GM10248 (cell line): ENCODE data around the gene FHIT.

Experiments used
- CTCF ChIA-PET: fragments of 300-600 bp; sonication (Branson Sonifier 250); formaldehyde crosslinking; extraction: SDS; loops from one replicate; lab custom pipeline; 2021; ENCODE audit warnings: antibody characterized with exemption; lab: Yijun Ruan, JAX
- POLR2A ChIA-PET: fragments of 350-650 bp; sonication (Branson Sonifier 250); formaldehyde crosslinking; extraction: SDS; loops from one replicate; lab custom pipeline; 2020; ENCODE audit warnings: antibody characterized with exemption; lab: Yijun Ruan, JAX
- DNase-seq: peaks from one replicate; pipeline ENCODE4 v3.0.0; 2012; ENCODE audit errors: extremely low spot score
- TF ChIP-seq, protein P1 (sequence below): IDR thresholded peaks from 2 replicates; pipeline ENCODE4 v1.5.1; 2012; ENCODE audit warnings: mild to moderate bottlenecking, low read depth; ENCODE audit errors: extremely low read depth, missing control alignments, control extremely low read depth

The FHIT gene

DNA sequence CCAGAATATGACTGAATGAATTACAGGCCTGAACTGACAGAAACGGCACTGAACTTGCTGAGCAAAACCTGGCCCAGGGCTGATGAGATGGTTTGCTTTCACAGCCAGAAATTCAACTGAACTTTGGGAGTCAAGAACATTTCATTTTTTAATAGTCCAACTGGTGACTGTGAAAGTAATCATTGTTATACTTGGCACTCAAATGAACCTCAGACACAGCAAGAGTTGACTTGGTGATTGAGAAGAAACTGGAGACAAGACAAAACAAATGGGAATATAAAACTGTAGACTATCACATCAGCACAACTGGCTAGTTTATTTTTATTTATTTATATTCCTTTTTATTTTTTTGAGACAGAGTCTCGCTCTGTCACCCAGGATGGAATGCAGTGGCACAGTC lies 1342.6 kb downstream of the FHIT start:
- ChIA-PET POLR2A (no interaction called here), CTCF (no interaction called here)
- TF ChIP-seq, protein P1, sequence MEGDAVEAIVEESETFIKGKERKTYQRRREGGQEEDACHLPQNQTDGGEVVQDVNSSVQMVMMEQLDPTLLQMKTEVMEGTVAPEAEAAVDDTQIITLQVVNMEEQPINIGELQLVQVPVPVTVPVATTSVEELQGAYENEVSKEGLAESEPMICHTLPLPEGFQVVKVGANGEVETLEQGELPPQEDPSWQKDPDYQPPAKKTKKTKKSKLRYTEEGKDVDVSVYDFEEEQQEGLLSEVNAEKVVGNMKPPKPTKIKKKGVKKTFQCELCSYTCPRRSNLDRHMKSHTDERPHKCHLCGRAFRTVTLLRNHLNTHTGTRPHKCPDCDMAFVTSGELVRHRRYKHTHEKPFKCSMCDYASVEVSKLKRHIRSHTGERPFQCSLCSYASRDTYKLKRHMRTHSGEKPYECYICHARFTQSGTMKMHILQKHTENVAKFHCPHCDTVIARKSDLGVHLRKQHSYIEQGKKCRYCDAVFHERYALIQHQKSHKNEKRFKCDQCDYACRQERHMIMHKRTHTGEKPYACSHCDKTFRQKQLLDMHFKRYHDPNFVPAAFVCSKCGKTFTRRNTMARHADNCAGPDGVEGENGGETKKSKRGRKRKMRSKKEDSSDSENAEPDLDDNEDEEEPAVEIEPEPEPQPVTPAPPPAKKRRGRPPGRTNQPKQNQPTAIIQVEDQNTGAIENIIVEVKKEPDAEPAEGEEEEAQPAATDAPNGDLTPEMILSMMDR: no peak
- no peak for DNase-seq

DNA sequence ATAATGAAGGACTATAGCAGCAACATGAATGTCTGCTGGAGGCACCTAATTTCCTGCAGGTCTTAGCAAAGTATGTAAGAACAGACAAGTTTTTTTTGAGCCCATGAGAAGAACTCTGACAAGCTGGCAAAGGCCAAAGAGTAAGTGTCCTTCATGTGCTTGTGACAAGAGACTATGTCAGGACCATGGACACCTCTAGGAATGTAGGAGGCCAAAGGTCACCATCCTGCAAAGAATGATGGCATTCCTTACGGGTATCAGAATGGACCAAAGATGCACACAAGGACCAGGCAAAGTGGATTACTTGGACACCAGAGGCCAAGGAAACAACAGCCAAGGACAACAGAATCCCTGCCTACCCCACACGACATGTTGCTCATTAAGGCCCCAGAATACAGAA lies 1343.0 kb downstream of the FHIT start:
- TF ChIP-seq, protein P1: no peak
- CTCF ChIA-PET: no interaction called here
- DNase-seq: no peak
- POLR2A ChIA-PET: no interaction called here

DNA sequence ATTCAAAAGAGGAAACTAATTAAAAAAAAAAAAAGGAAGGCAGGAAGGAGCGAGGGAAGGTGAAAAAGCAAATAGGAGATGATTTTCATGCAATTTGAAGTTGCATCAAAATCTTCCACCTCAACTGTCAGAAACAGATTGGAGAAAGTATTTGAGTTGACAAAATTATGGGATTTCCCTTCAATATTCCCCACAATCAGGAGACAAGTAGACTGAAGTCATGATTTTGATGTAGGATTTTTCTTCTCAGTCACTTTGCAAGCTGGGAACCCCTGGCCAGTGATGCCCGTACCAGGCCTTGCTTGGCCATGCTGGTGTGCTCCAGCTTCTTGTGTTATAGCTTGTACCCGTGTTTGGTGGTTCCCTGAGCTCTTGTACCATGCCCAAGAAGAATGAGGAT lies 1347.0 kb downstream of the FHIT start:
- ChIA-PET POLR2A (no interaction called here), CTCF (no interaction called here)
- DNase-seq: no peak
- TF ChIP-seq, protein P1: no peak

DNA sequence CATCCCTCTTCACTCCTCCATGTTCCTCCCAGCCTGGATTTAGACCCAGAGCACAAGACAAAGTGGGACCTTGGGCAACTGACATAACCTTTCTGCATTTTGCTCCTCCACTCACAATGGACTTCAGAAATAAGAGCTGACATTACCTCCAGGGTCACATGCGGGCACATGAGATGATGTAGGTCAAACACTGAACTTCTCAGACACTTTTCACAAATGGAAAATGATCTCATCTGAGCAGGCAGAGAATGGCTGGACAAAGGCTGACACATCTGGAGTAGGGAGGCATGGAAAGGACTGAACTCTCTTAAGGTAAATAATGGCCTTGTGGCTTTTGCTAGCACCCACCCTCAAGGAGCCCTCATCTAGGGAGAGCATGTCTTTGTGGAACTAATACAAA lies 1352.2 kb downstream of the FHIT start:
- TF ChIP-seq, protein P1: no peak
- DNase-seq: no peak
- ChIA-PET POLR2A (no interaction called here), CTCF (interaction anchor here (1.3 kb wide), 1 partner anchor 12 kb away, joined by 3 read pairs; no protein-coding TSS in a partner anchor)

DNA sequence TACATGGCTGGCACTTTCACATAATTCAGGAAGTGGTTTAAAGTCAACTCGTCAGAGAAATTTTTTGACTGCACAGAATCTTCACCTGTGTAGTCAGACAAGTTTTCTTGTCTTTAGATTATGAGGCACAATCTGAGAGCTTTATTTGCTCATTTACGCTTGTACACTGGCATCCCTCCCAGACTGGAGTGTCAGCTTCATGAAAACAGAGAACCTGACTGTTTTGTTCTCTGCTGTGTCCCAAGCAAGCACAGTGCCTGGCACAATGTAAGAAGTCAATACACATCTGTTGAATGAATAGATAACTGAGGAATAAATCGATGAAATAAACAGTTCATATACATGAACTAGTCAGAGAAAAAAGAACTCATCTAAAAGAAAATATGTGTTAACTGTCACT lies 1355.3 kb downstream of the FHIT start:
- ChIA-PET CTCF (interaction anchor here (1.6 kb wide), 1 partner anchor 11 kb away, joined by 3 read pairs; no protein-coding TSS in a partner anchor), POLR2A (no interaction called here)
- no peak for DNase-seq
- TF ChIP-seq, protein P1: no peak

DNA sequence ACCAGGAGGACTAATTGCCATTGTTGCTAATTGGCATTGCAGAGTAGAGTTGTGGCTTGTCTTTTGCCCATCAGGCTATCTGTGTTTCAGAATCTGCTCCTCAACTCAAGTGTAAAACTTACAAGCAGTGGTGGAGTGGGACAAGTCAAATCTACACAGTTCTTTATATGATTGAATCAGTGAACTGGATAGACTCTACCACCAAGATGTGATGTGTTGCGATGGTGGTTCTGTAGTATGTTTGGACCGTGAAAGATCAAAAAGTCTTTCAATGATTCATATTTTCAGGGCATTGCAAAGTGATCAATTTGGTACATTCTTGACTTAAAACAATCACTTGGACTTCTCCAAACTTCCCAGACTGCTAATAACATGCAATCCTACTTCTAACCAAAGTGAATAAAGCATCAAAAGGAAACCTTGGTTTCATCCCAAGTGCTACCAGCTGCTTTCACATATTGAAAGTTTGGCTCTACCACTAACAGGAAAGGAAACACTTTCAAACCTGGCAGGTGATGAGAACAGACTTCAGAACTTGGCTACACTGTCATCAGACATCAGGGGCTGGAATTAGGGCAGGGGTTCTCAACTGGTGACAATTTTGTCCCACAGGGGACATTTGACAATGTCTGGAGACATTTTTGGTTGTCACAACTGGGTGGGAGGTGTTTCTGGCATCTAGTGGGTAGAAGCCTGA lies 1356.7 kb downstream of the FHIT start:
- ChIA-PET CTCF (interaction anchor here (1.6 kb wide), 1 partner anchor 10 kb away, joined by 3 read pairs; no protein-coding TSS in a partner anchor), POLR2A (no interaction called here)
- no peak for DNase-seq
- TF ChIP-seq, protein P1: no peak
